ENCODE data around the gene ALKBH6.

Gene ALKBH6

DNA sequence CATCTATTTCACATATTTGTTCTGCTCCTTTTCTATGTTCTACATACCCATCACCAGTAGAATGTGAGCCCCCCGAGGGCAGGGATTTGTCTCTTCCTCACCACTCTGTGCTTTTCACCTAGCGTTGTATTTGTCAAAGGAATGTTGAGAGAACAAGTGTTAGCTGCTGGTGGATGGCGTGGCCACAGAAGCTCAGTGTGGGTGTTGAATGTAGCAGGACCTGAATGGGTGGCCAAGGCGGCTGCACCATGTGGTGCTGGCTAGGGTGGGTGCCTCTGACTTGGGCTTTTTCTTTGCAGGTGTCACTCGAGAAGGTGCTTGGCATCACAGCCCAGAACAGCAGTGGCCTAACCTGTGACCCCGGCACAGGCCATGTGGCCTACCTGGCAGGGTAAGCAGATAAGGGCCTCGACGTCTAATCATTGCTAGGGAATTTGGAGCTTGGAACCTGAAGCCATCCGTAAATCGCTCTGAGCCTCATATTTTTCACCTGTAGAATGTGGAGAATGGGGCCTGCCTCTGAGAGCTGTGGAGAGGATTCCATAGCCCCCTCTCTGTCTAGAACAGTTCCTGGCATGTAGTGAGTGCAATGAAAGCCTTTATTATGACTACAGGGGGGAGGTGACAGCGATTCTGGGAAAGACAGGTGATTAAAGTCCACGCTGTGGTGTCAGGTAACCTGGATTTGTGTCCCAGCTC, 44.6 kb upstream of the ALKBH6 start:
- ATAC-seq: no peak
- TF ChIP-seq PPARA (CRISPR knock-in tag; IDR thresholded peaks at IDR 0.05; ENCODE audit: borderline replicate concordance) (no peak), RARB (CRISPR knock-in tag; IDR thresholded peaks at IDR 0.05) (no peak)

DNA sequence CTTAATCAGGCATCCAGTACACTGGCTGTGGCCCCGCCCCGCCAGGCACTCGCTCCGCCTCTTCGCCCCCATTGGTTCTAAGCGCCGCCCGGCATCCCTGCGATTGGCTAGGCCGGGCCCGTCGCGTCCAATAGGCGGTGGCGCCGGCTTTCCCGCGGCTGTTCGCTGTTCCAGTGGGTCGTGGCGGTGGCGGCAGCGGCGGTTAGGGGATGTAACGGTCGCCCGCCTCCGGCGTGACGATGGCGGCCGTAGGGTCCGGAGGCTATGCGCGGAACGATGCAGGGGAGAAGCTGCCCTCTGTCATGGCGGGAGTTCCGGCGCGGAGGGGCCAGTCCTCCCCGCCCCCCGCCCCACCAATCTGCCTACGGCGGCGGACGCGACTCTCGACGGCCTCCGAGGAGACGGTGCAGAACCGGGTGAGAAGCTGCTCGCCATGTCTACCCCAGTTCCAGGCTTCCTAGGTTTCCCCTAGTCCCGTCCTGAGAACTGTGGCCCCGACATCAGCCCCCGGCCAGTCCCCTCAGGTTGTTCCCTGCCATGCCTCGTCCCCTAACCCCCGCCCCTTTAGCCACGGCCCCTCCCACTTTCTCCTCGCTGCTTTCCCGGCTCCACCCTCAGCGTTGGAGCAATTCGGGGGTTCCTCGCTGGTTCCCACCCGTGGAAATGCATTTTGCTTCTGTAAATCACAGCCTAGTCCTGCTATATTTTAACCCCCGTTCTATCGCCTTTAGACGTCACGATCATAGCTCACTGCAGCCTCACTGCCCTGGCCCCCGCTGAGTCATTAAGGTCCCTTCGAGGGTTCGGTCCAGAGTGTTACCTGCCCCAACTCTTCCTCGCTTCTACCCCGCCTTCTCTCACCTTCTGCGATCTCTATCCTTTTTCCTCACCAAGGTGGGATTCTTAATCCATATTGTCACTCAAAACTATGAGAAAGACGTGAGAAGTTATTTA, 41.0 kb upstream of the ALKBH6 start, which contains the start of gene WDR62:
Gene WDR62 (plus strand): TSS at position 165 of the 954 bp plus-strand sequence. CDS start 75 bp downstream, at position 240.
- no peak for TF ChIP-seq PPARA (CRISPR knock-in tag; IDR thresholded peaks at IDR 0.05; ENCODE audit: borderline replicate concordance)
- TF ChIP-seq TCF4 (CRISPR knock-in tag; IDR thresholded peaks at IDR 0.05; ENCODE audit: borderline replicate concordance): no peak
- TF ChIP-seq, protein P1, sequence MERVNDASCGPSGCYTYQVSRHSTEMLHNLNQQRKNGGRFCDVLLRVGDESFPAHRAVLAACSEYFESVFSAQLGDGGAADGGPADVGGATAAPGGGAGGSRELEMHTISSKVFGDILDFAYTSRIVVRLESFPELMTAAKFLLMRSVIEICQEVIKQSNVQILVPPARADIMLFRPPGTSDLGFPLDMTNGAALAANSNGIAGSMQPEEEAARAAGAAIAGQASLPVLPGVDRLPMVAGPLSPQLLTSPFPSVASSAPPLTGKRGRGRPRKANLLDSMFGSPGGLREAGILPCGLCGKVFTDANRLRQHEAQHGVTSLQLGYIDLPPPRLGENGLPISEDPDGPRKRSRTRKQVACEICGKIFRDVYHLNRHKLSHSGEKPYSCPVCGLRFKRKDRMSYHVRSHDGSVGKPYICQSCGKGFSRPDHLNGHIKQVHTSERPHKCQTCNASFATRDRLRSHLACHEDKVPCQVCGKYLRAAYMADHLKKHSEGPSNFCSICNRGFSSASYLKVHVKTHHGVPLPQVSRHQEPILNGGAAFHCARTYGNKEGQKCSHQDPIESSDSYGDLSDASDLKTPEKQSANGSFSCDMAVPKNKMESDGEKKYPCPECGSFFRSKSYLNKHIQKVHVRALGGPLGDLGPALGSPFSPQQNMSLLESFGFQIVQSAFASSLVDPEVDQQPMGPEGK (CRISPR knock-in tag; IDR thresholded peaks at IDR 0.05; ENCODE audit: borderline replicate concordance): no peak
- TF ChIP-seq ZFP3 (CRISPR knock-in tag; IDR thresholded peaks at IDR 0.05): no peak
- no peak for TF ChIP-seq OSR1 (CRISPR knock-in tag; IDR thresholded peaks at IDR 0.05)
- TF ChIP-seq CSDC2 (CRISPR knock-in tag; IDR thresholded peaks at IDR 0.05): no peak
- TF ChIP-seq, protein P2, sequence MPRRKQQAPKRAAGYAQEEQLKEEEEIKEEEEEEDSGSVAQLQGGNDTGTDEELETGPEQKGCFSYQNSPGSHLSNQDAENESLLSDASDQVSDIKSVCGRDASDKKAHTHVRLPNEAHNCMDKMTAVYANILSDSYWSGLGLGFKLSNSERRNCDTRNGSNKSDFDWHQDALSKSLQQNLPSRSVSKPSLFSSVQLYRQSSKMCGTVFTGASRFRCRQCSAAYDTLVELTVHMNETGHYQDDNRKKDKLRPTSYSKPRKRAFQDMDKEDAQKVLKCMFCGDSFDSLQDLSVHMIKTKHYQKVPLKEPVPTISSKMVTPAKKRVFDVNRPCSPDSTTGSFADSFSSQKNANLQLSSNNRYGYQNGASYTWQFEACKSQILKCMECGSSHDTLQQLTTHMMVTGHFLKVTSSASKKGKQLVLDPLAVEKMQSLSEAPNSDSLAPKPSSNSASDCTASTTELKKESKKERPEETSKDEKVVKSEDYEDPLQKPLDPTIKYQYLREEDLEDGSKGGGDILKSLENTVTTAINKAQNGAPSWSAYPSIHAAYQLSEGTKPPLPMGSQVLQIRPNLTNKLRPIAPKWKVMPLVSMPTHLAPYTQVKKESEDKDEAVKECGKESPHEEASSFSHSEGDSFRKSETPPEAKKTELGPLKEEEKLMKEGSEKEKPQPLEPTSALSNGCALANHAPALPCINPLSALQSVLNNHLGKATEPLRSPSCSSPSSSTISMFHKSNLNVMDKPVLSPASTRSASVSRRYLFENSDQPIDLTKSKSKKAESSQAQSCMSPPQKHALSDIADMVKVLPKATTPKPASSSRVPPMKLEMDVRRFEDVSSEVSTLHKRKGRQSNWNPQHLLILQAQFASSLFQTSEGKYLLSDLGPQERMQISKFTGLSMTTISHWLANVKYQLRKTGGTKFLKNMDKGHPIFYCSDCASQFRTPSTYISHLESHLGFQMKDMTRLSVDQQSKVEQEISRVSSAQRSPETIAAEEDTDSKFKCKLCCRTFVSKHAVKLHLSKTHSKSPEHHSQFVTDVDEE (CRISPR knock-in tag; IDR thresholded peaks at IDR 0.05): no peak
- TF ChIP-seq, protein P3, sequence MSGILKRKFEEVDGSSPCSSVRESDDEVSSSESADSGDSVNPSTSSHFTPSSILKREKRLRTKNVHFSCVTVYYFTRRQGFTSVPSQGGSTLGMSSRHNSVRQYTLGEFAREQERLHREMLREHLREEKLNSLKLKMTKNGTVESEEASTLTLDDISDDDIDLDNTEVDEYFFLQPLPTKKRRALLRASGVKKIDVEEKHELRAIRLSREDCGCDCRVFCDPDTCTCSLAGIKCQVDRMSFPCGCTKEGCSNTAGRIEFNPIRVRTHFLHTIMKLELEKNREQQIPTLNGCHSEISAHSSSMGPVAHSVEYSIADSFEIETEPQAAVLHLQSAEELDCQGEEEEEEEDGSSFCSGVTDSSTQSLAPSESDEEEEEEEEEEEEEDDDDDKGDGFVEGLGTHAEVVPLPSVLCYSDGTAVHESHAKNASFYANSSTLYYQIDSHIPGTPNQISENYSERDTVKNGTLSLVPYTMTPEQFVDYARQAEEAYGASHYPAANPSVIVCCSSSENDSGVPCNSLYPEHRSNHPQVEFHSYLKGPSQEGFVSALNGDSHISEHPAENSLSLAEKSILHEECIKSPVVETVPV (CRISPR knock-in tag; IDR thresholded peaks at IDR 0.05): no peak
- TF ChIP-seq TOX (CRISPR knock-in tag; IDR thresholded peaks at IDR 0.05; ENCODE audit: borderline replicate concordance): no peak
- no peak for TF ChIP-seq ARNTL (CRISPR knock-in tag; IDR thresholded peaks at IDR 0.05; ENCODE audit: borderline replicate concordance, low read depth)
- TF ChIP-seq ISL1 (CRISPR knock-in tag; IDR thresholded peaks at IDR 0.05): no peak
- TF ChIP-seq SNAI2 (CRISPR knock-in tag; IDR thresholded peaks at IDR 0.05): no peak
- TF ChIP-seq ZNF70 (CRISPR knock-in tag; IDR thresholded peaks at IDR 0.05): no peak
- TF ChIP-seq RARB (CRISPR knock-in tag; IDR thresholded peaks at IDR 0.05): no peak
- no peak for TF ChIP-seq ZC3H10 (CRISPR knock-in tag; IDR thresholded peaks at IDR 0.05)
- peak; percentile 88 for ATAC-seq

DNA sequence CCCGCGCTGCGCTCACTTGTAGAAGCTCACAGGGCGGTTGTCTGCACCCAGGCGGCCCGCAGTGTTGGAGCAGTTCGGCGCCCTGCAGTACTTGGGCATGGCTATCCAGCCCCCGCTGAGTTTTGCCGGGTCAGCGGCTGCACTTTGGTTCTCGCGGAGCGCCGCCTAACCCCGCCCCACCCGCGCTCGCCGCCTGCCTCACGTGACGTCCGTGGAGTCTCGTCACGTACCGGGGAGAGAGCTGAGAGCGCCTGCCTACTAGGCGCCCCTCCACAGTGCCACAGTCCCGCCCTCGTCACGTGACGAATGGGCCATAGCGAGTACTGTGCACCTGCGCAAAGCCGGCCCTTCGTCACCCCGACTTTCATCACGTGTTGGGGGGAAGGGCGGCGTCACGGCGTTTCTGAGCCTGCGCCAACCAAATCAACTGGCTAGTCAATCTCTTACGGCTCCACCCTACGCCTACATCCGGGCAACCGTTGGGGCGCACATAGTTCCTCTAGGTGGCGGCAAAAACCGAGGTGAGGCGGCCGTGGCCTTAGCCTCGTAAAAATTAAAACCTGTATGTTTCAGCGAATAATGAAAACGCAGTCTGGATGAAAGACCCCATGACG, 40.2 kb upstream of the ALKBH6 start, which contains the start of gene THAP8:
Gene THAP8 (minus strand): TSS at position 167 of the 614 bp plus-strand sequence. CDS start 68 bp downstream, at position 99.
- ATAC-seq: peak; percentile 90
- no peak for TF ChIP-seq ZFP3 (CRISPR knock-in tag; IDR thresholded peaks at IDR 0.05)
- TF ChIP-seq ARNTL (CRISPR knock-in tag; IDR thresholded peaks at IDR 0.05; ENCODE audit: borderline replicate concordance, low read depth): no peak; the same call in 1 of the 2 replicates
- TF ChIP-seq GLIS3 (CRISPR knock-in tag; IDR thresholded peaks at IDR 0.05): no peak
- no peak for TF ChIP-seq ESRRG (CRISPR knock-in tag; IDR thresholded peaks at IDR 0.05)
- TF ChIP-seq RARB (CRISPR knock-in tag; IDR thresholded peaks at IDR 0.05): no peak
- TF ChIP-seq, protein P1 (CRISPR knock-in tag; IDR thresholded peaks at IDR 0.05; ENCODE audit: borderline replicate concordance): no peak
- TF ChIP-seq, protein P2 (CRISPR knock-in tag; IDR thresholded peaks at IDR 0.05): no peak
- no peak for TF ChIP-seq BACH2 (CRISPR knock-in tag; IDR thresholded peaks at IDR 0.05; ENCODE audit: borderline replicate concordance)
- TF ChIP-seq TCF4 (CRISPR knock-in tag; IDR thresholded peaks at IDR 0.05; ENCODE audit: borderline replicate concordance): no peak
- no peak for TF ChIP-seq ZNF70 (CRISPR knock-in tag; IDR thresholded peaks at IDR 0.05)
- TF ChIP-seq, protein P4, sequence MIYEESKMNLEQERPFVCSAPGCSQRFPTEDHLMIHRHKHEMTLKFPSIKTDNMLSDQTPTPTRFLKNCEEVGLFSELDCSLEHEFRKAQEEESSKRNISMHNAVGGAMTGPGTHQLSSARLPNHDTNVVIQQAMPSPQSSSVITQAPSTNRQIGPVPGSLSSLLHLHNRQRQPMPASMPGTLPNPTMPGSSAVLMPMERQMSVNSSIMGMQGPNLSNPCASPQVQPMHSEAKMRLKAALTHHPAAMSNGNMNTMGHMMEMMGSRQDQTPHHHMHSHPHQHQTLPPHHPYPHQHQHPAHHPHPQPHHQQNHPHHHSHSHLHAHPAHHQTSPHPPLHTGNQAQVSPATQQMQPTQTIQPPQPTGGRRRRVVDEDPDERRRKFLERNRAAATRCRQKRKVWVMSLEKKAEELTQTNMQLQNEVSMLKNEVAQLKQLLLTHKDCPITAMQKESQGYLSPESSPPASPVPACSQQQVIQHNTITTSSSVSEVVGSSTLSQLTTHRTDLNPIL (CRISPR knock-in tag; IDR thresholded peaks at IDR 0.05; ENCODE audit: low read depth): no peak
- no peak for TF ChIP-seq TOX (CRISPR knock-in tag; IDR thresholded peaks at IDR 0.05; ENCODE audit: borderline replicate concordance)
- TF ChIP-seq ISL1 (CRISPR knock-in tag; IDR thresholded peaks at IDR 0.05): no peak
- TF ChIP-seq ZFP30 (CRISPR knock-in tag; IDR thresholded peaks at IDR 0.05): no peak

All from SK-N-SH treated with all-trans-retinoic acid at 6 μM for 48 hours (cell line).